HepG2 (cell line): ENCODE measurements around the gene KRTAP10-8. TPM values are rescaled to one million over a fixed set of nuclear protein-coding genes. Genes with fewer than 3 reads are reported as not detected.

Source experiments
- EHMT2 ChIP-seq: fragments of 200-600 bp; sonication (generic); IDR thresholded peaks from 2 replicates; pipeline ENCODE4 v1.7.0; 2017; ENCODE audit warnings: antibody characterized with exemption, low read depth, low read length, borderline replicate concordance
- ETV6 ChIP-seq: sonication (generic); formaldehyde crosslinking; conservative IDR thresholded peaks from 2 replicates; pipeline ENCODE4 v1.4.0; 2020; ENCODE audit warnings: missing genetic modification reagents
- GABPA ChIP-seq, 2 experiments: IDR thresholded peaks; 2 replicates each; pipeline ENCODE4 v1.6.1; 2011 to 2016; ENCODE audit warnings: low read depth in 2 of 2, low read length in 1 of 2, missing biosample characterization in 1 of 2, missing genetic modification characterization in 1 of 2
- KDM1A ChIP-seq: IDR thresholded peaks from 2 replicates; pipeline ENCODE4 v1.6.1; 2016; ENCODE audit warnings: missing compliant biosample characterization
- MAX ChIP-seq: IDR thresholded peaks from 2 replicates; pipeline ENCODE4 v1.6.1; 2012; ENCODE audit warnings: inconsistent platforms
- MLX ChIP-seq: IDR thresholded peaks from 2 replicates; pipeline ENCODE4 v1.6.1; 2016
- RXRB ChIP-seq: IDR thresholded peaks from 2 replicates; pipeline ENCODE4 v1.6.1; 2016; ENCODE audit warnings: borderline replicate concordance, missing genetic modification reagents, missing compliant biosample characterization
- SIX4 ChIP-seq: sonication (generic); formaldehyde crosslinking; IDR thresholded peaks from 2 replicates; pipeline ENCODE4 v1.4.0; 2020; ENCODE audit warnings: missing genetic modification reagents
- SP4 ChIP-seq: sonication (generic); formaldehyde crosslinking; IDR thresholded peaks from 2 replicates; pipeline ENCODE4 v1.8.1; 2023; ENCODE audit warnings: mild to moderate bottlenecking, missing genetic modification reagents
- ZGPAT ChIP-seq: IDR thresholded peaks from 2 replicates; pipeline ENCODE4 v1.6.1; 2016; ENCODE audit warnings: mild to moderate bottlenecking
- ZHX2 ChIP-seq, 2 experiments: sonication (generic) in 1 of 2; formaldehyde crosslinking in 1 of 2; IDR thresholded peaks; 2 replicates each; pipeline versions ENCODE4 v1.6.1 to v1.9.0; 2014 to 2022; ENCODE audit warnings: antibody characterized with exemption in 1 of 2, borderline replicate concordance in 1 of 2, inconsistent platforms in 1 of 2, low read depth in 1 of 2, missing genetic modification reagents in 1 of 2
- ZNF281 ChIP-seq: sonication (generic); formaldehyde crosslinking; IDR thresholded peaks from 2 replicates; pipeline ENCODE4 v1.4.0; 2020; ENCODE audit warnings: missing genetic modification reagents, borderline replicate concordance
- ZNF317 ChIP-seq: sonication (generic); formaldehyde crosslinking; IDR thresholded peaks from 2 replicates; pipeline ENCODE4 v1.5.0; 2020; ENCODE audit warnings: mild to moderate bottlenecking, missing genetic modification reagents
- ZNF333 ChIP-seq: sonication (generic); formaldehyde crosslinking; IDR thresholded peaks from 2 replicates; pipeline ENCODE4 v1.4.0; 2020; ENCODE audit warnings: mild to moderate bottlenecking, missing genetic modification reagents, borderline replicate concordance
- ZNF557 ChIP-seq: sonication (generic); formaldehyde crosslinking; IDR thresholded peaks from 2 replicates; pipeline ENCODE4 v1.4.0; 2020; ENCODE audit warnings: missing genetic modification reagents
- ZNF709 ChIP-seq: sonication (generic); formaldehyde crosslinking; IDR thresholded peaks from 2 replicates; pipeline ENCODE4 v1.5.0; 2020; ENCODE audit warnings: mild to moderate bottlenecking, missing genetic modification reagents
- polyA plus RNA-seq, 8 experiments: library from polyadenylated mRNA; depleted of rRNA in 3 of 8; stranded (reverse) in 7 of 8; unstranded in 1 of 8; fragments of >200 nt; fragmentation: Illumina TruSeq in 4 of 8; extraction: Trizol in 4 of 8; gene quantifications; 2 replicates each; pipeline versions ENCODE4 v1.2.1 to v1.2.3, GENCODE V29; 2011 to 2016; ENCODE audit warnings: low read depth in 4 of 8, missing spikeins in 1 of 8, mixed read lengths in 1 of 8; ENCODE audit not compliant: insufficient read depth in 1 of 8
- total RNA-seq, 5 experiments: library from RNA; depleted of rRNA; stranded (reverse); fragments of >200 nt; fragmentation: Illumina TruSeq; extraction: Trizol; gene quantifications; 2 replicates each; pipeline ENCODE4 v1.2.3, GENCODE V29; 2016; ENCODE audit warnings: low read depth in 1 of 5

The KRTAP10-8 gene
- total and polyA plus RNA-seq, 2 of the 13 experiments (the other 11 are each of a cell fraction or from before 2014, with no cell fraction given) = not detected

GRCh38 chr21:44574457-44575306 is 37.2 kb upstream of the KRTAP10-8 start (continued):
- TF ChIP-seq ZNF281 (CRISPR knock-in tag) (peak; percentile 80), ZNF333 (CRISPR knock-in tag) (peak; percentile 37; the same call in 1 of the 2 replicates), SP4 (CRISPR knock-in tag) (peak; percentile 66; the same call in 1 of the 2 replicates), MAX (peak; percentile 58), EHMT2 (peak; percentile 71; the same call in 1 of the 2 replicates), MLX (CRISPR knock-in tag) (0 out of 2 replicates have a peak, but pooled peaks have one; percentile 37), ZNF317 (CRISPR knock-in tag) (peak; percentile 100), KDM1A (CRISPR knock-in tag) (peak; percentile 47; the same call in 1 of the 2 replicates), SIX4 (CRISPR knock-in tag) (peak; percentile 55; the same call in 1 of the 2 replicates), ZNF709 (CRISPR knock-in tag) (0 out of 2 replicates have a peak, but pooled peaks have one; percentile 29), GABPA (IDR thresholded peaks at IDR 0.05; ENCODE audit: low read depth, low read length) (no peak), GABPA (CRISPR knock-in tag; IDR thresholded peaks at IDR 0.05; ENCODE audit: low read depth) (peak; percentile 49), ETV6 (CRISPR knock-in tag) (no peak), ZNF557 (0 out of 2 replicates have a peak, but pooled peaks have one; percentile 29), ZHX2 (IDR thresholded peaks at IDR 0.05; ENCODE audit: low read depth) (0 out of 2 replicates have a peak, but pooled peaks have one; percentile 15), ZHX2 (CRISPR knock-in tag; IDR thresholded peaks at IDR 0.05; ENCODE audit: borderline replicate concordance) (no peak), ZGPAT (0 out of 2 replicates have a peak, but pooled peaks have one; percentile 19), RXRB (CRISPR knock-in tag) (peak; percentile 88)
